Mucosa of stomach (tissue), 1 donor: Measurements from ENCODE around the gene SPEF1.
"Not testable (repeated sequence)": the region's sequence is repeated elsewhere in the genome, so short reads cannot be mapped to it uniquely, and the experiment has no call there.

Experiments used
- H3K27me3 ChIP-seq: one replicate; pipeline ENCODE4 v1.7.0; 2013; ENCODE audit warnings: mild to moderate bottlenecking, low read length; ENCODE audit not compliant: control insufficient read depth, insufficient read depth
- H3K36me3 ChIP-seq: one replicate; pipeline ENCODE4 v1.7.0; 2013; ENCODE audit warnings: low read length; ENCODE audit not compliant: control insufficient read depth, insufficient read depth
- H3K4me1 ChIP-seq: one replicate; pipeline ENCODE4 v1.7.0; 2013; ENCODE audit warnings: mild to moderate bottlenecking, low read length; ENCODE audit not compliant: control insufficient read depth, insufficient read depth
- H3K4me3 ChIP-seq: one replicate; pipeline ENCODE4 v1.7.0; 2013; ENCODE audit warnings: low read length
- H3K9ac ChIP-seq: one replicate; pipeline ENCODE4 v1.7.0; 2013; ENCODE audit warnings: mild to moderate bottlenecking, low read length, moderate library complexity
- H3K9me3 ChIP-seq: one replicate; pipeline ENCODE4 v1.7.0; 2013; ENCODE audit warnings: mild to moderate bottlenecking, low read length, moderate library complexity; ENCODE audit not compliant: control insufficient read depth
- donor health status: Pancreatic carcinoma.

SPEF1 gene

DNA sequence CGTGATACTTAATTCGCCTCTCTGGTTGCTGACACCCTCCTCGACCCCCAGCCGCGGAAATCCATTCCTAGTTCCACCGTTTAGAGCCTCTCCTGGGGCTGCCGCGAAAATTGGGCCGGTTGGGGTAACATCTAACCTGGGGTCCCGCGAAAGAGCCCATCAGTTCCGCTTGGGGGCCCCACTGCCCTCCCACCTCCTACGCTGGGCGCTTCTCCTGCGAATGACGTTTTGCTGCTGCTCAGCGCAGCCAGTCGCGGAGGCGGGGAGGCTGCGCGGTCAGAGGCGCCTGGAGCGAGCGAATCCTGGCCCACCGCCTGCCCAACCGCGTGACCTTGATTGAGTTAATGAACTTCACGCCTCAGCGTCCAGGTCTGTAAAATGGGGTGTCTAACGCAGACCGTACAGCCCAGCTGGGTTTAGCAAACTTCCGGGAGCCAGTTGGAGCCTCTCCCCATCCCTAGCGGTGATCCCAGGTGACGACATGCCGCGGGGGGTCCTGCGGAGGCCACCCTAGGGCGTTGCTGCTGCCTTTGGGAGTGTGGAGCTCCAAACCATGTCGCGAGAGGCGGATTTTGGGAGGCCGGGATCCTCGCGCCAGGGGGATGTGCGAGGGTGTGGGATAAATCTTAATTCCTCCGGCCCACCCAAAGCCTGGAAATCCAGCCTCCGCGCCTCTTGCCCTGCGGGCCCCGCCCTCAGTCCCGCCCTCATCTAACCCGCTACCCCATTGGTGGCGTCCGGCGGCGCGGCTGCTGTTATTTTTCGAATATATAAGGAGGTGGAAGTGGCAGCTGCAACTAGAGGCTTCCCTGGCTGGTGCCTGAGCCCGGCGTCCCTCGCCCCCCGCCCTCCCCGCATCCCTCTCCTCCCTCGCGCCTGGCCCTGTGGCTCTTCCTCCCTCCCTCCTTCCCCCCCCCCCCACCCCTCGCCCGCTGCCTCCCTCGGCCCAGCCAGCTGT, 14.5 kb upstream of the SPEF1 start, which contains the start of gene CDC25B:
TSS of gene CDC25B (plus strand) at position 800 of the 958 bp plus-strand sequence. CDS start 222 bp downstream, outside the sequence.
- H3K4me1 ChIP-seq: peaks cover 40% of the 10 kb centered on the region
- H3K27me3 ChIP-seq: no peaks in the 10 kb centered on the region
- H3K9ac ChIP-seq: peak within 1 kb of the TSS; percentile 91
- no peaks in the 10 kb centered on the region for H3K9me3 ChIP-seq
- H3K36me3 ChIP-seq: no peaks in the 10 kb centered on the region
- peak within 1 kb of the TSS; percentile 93 for H3K4me3 ChIP-seq

DNA sequence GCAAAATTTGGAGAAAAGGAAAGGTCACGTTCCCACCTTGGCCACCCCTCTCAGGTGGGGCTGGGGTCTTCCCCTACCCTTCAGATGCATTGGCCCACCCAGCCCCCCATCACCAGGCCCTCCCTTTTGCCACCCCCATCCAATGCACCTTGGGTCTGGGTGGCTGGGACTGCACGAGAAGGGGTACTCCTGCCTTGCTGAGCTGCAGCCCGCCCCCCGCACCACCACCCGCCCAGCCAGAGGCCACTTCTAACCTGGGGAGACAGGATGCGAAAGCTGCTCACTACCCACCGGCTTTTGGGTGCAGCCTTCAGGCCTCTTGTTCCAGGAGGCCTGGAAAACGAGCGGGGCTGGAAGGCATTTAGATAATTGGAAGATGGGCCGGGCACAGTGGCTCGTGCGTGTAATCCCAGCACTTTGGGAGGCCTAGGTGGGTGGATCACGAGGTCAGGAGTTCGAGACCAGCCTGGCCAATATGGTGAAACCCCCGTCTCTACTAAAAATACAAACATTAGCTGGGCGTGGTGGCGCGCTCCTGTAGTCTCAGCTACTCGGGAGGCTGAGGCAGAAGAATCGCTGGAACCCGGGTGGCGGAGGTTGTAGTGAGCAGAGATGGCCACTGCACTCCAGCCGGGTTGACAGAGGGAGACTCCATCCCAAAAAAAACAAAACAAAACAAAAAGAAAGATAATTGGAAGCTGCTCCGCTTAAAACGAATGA, 13.6 kb upstream of the SPEF1 start:
- no peaks in the 10 kb centered on the region for H3K36me3 ChIP-seq
- peak overlapping the region; percentile 93 for H3K4me3 ChIP-seq
- H3K27me3 ChIP-seq: no peaks in the 10 kb centered on the region
- H3K9me3 ChIP-seq: no peaks in the 10 kb centered on the region
- H3K9ac ChIP-seq: peak overlapping the region; percentile 91
- H3K4me1 ChIP-seq: peaks cover 35% of the 10 kb centered on the region

DNA sequence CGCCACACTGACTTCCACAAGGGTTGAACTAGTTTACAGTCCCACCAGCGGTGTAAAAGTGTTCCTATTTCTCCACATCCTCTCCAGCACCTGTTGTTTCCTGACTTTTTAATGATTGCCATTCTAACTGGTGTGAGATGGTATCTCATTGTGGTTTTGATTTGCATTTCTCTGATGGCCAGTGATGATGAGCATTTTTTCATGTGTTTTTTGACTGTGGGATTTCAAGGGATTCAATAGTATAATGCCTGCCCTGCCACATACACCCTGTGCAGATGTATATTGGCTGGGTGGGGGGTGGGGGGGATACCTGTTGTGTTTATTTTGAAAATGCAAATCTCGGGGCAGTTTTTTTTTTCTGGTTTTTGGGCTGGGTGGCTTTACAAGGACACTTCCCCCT, 12.9 kb upstream of the SPEF1 start:
- not testable (repeated sequence) for H3K27me3 ChIP-seq, H3K9ac ChIP-seq, H3K9me3 ChIP-seq, H3K36me3 ChIP-seq, H3K4me3 ChIP-seq
- peaks cover 28% of the 10 kb centered on the region for H3K4me1 ChIP-seq

DNA sequence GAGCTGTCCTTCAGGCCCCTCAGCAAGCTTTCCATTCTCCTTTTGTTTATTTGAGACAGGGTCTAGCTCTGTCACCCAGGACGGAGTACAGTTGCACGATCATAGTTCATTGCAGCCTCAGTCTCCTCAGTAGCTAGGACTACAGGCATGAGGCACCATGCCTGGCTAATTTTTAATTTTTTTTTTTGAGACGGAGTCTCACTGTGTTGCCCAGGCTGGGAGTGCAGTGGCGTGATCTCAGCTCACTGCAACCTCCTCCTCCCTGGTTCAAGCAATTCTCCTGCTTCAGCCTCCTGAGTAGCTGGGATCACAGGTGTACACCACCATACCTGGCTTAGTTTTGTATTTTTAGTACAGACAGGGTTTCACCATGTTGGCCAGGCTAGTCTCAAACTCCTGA, 8.0 kb upstream of the SPEF1 start:
- not testable (repeated sequence) for H3K27me3 ChIP-seq, H3K9me3 ChIP-seq, H3K4me3 ChIP-seq, H3K36me3 ChIP-seq, H3K9ac ChIP-seq
- peaks cover 28% of the 10 kb centered on the region for H3K4me1 ChIP-seq

DNA sequence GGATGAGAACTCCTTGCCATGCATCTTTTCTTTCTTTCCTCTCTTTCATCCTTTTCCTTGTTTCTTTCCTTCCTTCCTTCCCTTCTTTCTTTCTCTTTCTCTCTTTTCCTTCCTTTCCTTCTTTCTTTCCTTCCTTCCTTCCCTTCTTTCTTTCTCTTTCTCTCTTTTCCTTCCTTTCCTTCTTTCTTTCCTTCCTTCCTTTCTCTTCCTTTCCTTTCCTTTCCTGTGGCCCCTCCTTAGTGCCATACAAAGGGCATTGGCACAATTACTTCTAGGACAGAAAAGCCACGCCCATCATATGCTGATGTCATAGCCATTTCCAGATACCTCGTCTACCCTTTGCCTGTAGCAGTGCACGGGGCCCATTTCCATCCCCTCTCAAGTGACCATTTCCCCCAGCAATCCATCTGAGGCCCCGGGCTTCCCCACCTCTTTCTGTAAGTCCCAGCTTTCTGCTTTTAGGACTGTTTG, 7.5 kb upstream of the SPEF1 start:
- Histone ChIP-seq H3K9ac (no peak overlapping the region), H3K27me3 (no peaks in the 10 kb centered on the region), H3K9me3 (no peaks in the 10 kb centered on the region), H3K4me1 (peaks cover 31% of the 10 kb centered on the region), H3K36me3 (no peaks in the 10 kb centered on the region), H3K4me3 (no peak overlapping the region)

DNA sequence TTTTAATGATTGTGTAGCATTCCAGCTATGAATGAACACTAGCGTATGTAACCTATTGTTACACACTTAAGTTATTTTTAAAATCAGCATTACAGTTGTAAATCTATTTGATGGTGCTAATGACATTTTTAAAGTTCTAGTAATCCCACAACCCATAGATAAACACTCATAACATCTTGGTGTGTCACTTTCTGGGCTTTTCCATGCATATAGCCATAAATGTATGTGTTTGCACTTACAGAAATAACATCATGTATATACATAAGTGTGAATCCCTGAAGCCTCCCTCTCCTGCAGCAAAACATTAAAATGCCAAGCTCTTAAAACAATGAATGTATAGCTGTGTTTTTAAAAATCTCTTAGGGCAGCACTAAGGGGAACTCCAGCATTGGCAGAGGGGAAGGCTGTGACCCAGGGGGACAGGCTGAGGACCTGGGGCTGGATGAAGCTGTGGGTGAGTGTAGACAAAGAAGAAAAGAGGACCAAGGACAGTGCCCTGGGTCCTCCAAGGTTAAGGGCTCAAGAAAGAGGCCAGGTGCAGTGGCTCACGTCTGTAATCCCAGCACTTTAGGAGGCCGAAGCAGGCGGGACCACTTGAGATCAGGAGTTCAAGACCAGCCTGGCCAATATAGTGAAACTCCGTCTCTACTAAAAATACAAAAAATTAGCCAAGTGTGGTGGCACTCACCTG, 6.2 kb upstream of the SPEF1 start:
- no peaks in the 10 kb centered on the region for H3K36me3 ChIP-seq
- H3K27me3 ChIP-seq: no peaks in the 10 kb centered on the region
- peak overlapping the region; percentile 33 for H3K9ac ChIP-seq
- no peaks in the 10 kb centered on the region for H3K9me3 ChIP-seq
- H3K4me3 ChIP-seq: no peak overlapping the region
- peaks cover 38% of the 10 kb centered on the region for H3K4me1 ChIP-seq

DNA sequence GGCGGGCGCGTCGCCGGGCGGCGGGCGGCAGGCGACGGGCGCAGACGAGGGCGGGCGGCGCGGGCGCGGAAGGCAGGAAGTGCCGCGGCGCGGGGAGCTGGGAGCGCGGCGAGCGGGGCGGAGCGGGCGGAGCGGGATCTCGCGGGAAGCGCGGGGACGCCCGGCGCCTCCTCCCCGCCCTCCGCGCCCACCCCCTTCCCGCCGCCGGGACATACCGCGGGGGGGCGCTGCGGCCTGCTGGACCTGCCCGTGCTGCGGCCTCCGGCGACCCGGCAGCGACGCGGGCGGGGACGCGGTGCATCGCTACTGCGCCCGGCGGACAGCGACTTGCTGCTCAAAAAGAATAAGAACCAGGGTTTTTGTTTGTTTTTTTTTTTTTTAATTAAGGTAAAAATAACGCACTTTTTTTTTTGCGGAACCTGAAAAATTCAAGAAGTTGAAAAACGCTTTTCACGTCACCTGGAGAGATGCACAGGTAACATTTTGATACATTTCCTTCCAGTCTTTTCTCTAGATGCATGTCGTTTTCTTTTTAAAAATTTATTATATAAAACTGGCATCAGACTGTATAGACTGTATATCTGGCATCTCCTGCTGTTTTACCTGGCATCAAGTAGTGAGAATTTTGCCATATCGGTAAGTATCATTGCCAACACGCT, 5.5 kb upstream of the SPEF1 start, which contains the start of gene CENPB:
TSS of gene CENPB (minus strand) at position 76 of the 659 bp plus-strand sequence. CDS start 257 bp downstream, outside the sequence.
- Histone ChIP-seq H3K4me1 (peaks cover 38% of the 10 kb centered on the region), H3K36me3 (no peaks in the 10 kb centered on the region), H3K9ac (peak within 1 kb of the TSS; percentile 51), H3K4me3 (peak within 1 kb of the TSS; percentile 6), H3K27me3 (no peaks in the 10 kb centered on the region), H3K9me3 (no peaks in the 10 kb centered on the region)

DNA sequence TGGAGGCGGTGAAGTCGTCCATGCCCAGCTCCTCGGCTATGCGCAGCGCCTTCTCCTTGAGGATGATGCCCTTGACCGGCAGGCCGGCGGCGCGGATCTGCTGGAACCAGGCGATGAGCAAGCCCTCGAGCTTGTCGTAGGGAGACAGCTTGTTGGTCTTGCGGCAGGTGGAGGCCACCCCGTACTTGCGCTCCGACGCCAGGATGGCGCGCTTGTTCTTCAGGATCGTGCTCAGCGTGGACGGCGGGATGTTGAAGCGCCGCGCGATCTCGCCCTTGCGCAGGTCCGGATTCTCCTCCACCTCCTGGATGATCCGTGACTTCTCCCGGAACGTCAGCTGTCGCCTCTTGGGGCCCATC, 4.9 kb upstream of the SPEF1 start:
- H3K27me3 ChIP-seq: no peaks in the 10 kb centered on the region
- no peaks in the 10 kb centered on the region for H3K36me3 ChIP-seq
- H3K4me1 ChIP-seq: peaks cover 42% of the 10 kb centered on the region
- peak overlapping the region; percentile 6 for H3K4me3 ChIP-seq
- H3K9ac ChIP-seq: peak overlapping the region; percentile 51
- H3K9me3 ChIP-seq: no peaks in the 10 kb centered on the region

DNA sequence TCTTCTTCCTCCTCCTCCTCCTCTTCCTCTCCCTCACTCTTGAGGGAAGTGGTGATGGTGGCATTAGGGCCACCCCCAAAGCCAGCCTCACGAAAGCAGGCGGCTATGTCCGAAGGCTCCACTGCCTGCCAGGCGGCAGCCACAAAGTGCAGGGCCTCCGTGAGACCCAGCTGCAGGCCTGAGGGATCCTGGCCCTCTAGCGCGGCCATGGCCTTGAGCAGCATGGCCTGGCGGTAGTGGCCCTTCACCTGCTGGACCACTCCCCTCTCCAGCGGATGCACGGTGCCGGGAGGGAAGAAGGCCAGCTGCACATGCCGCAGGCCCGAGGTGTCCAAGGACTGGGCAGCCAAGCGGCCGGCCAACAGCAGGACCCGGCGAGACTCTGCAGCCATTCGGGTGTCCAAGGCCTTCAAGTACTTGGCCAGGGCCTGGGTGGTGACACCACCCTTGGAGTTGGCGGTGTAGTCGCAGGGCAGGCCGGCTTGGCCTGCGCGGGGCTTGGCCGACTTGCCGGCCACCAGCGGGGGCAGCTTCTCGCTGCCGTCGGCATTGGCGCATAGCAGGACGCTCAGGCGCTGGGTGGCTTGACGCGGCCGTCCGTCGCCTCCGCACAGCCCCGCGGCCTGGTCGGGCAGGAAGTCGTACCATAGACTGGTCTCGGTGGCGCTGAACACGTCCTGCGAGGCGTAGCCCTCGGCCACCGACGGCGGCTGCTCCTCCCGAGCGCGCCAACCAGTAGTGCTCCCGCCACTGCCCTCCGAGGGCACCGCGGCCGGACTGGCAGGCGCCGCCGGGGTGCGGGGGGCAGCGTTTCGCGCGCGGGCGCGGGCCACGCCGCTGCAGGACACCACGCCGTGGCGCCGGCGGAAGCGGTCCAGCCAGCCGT, 4.2 kb upstream of the SPEF1 start:
- Histone ChIP-seq H3K36me3 (no peaks in the 10 kb centered on the region), H3K9me3 (no peaks in the 10 kb centered on the region), H3K4me1 (peaks cover 42% of the 10 kb centered on the region), H3K9ac (peak overlapping the region; percentile 51), H3K4me3 (peak overlapping the region; percentile 6), H3K27me3 (no peaks in the 10 kb centered on the region)

DNA sequence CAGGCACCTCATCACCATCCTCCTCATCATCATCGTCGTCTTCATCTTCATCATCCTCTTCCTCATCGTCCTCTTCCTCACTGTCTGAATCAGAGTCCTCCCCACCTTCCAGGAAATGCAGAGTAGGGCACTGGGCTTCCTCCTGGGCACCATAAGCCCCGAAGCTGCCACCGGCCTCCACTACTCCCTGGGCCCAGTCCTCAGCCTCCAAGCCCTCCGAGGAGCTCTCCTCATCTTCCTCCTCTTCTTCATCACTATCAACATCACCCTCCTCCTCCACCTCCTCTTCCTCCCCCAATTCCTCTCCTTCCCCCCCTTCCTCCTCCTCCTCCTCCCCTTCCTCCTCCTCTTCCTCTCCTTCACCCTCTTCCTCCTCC, 3.6 kb upstream of the SPEF1 start:
- peak overlapping the region; percentile 6 for H3K4me3 ChIP-seq
- H3K27me3 ChIP-seq: no peaks in the 10 kb centered on the region
- H3K9me3 ChIP-seq: no peaks in the 10 kb centered on the region
- H3K36me3 ChIP-seq: no peaks in the 10 kb centered on the region
- peak overlapping the region; percentile 51 for H3K9ac ChIP-seq
- peaks cover 42% of the 10 kb centered on the region for H3K4me1 ChIP-seq
